GM18499 (cell line): ENCODE data around the gene GOLIM4.

Experiments
- ATAC-seq: cut with Tn5 transposase; IDR thresholded peaks from one replicate; pipeline ENCODE4 v1.9.1; 2021; ENCODE audit warnings: moderate number of reproducible peaks; ENCODE audit not compliant: insufficient read depth, unreplicated experiment

The GOLIM4 gene

GRCh38 chr3:168051531-168052471 is 43.9 kb downstream of the GOLIM4 start:
- peak; percentile 63 for ATAC-seq

- ATAC-seq, result peak; percentile 2
These were observed 44.7 kb downstream of the GOLIM4 start for GRCh38 chr3:168051070-168051469.

GRCh38 chr3:168049367-168049974 is 46.3 kb downstream of the GOLIM4 start:
- no peak for ATAC-seq

GRCh38 chr3:168048414-168049330 is 47.1 kb downstream of the GOLIM4 start:
- ATAC-seq, result no peak

GRCh38 chr3:168047936-168048335 is 47.8 kb downstream of the GOLIM4 start:
- ATAC-seq, result no peak

- ATAC-seq, result peak; percentile 56
These were observed 48.4 kb downstream of the GOLIM4 start for GRCh38 chr3:168047190-168047795.

GRCh38 chr3:168044049-168044448 is 51.7 kb downstream of the GOLIM4 start:
- no peak for ATAC-seq

GRCh38 chr3:168040607-168041208 is 55.0 kb downstream of the GOLIM4 start:
- peak; percentile 83 for ATAC-seq

- no peak for ATAC-seq
These were observed 58.7 kb downstream of the GOLIM4 start for GRCh38 chr3:168037020-168037419.

GRCh38 chr3:168036619-168037018 is 59.1 kb downstream of the GOLIM4 start:
- no peak for ATAC-seq

- no peak for ATAC-seq
These were observed 61.4 kb downstream of the GOLIM4 start for GRCh38 chr3:168034152-168034928.

- no peak for ATAC-seq
These were observed 65.1 kb downstream of the GOLIM4 start for GRCh38 chr3:168030577-168030976.

GRCh38 chr3:168029705-168030104 is 66.0 kb downstream of the GOLIM4 start:
- no peak for ATAC-seq

GRCh38 chr3:168028086-168028485 is 67.6 kb downstream of the GOLIM4 start:
- ATAC-seq, result no peak

GRCh38 chr3:168026764-168027163 is 69.0 kb downstream of the GOLIM4 start:
- no peak for ATAC-seq

GRCh38 chr3:168025076-168025475 is 70.6 kb downstream of the GOLIM4 start:
- no peak for ATAC-seq

- no peak for ATAC-seq
These were observed 71.2 kb downstream of the GOLIM4 start for GRCh38 chr3:168024537-168024941.

GRCh38 chr3:168021737-168022450 is 73.8 kb downstream of the GOLIM4 start:
- ATAC-seq, result no peak
